T-helper 2 cell (primary cell): ENCODE measurements around the gene ROGDI.

Experiments used
- DNase-seq, 5 experiments: peaks; one replicate each; pipeline versions ENCODE4 v3.0.0 to v3.0.0-alpha.2; 2012 to 2022

Gene ROGDI

GRCh38 chr16:4765511-4766474 is 36.6 kb downstream of the ROGDI start:
- no peak for DNase-seq

- no peak for DNase-seq
Observed at GRCh38 chr16:4763791-4764190, 38.6 kb downstream of the ROGDI start.

GRCh38 chr16:4762205-4762604 is 40.2 kb downstream of the ROGDI start:
- DNase-seq, result no peak

- DNase-seq, result no peak
Observed at GRCh38 chr16:4760221-4760910, 42.1 kb downstream of the ROGDI start.

GRCh38 chr16:4755687-4756086 is 46.7 kb downstream of the ROGDI start:
- DNase-seq, result no peak

GRCh38 chr16:4754865-4755264 is 47.6 kb downstream of the ROGDI start:
- DNase-seq, result no peak

- no peak for DNase-seq
Observed at GRCh38 chr16:4753227-4753626, 49.2 kb downstream of the ROGDI start.

GRCh38 chr16:4752351-4753100 is 49.9 kb downstream of the ROGDI start:
- no peak for DNase-seq

- no peak for DNase-seq
Observed at GRCh38 chr16:4750896-4751295, 51.5 kb downstream of the ROGDI start.

- DNase-seq, result no peak
Observed at GRCh38 chr16:4749700-4750257, 52.7 kb downstream of the ROGDI start.

- no peak for DNase-seq
Observed at GRCh38 chr16:4748682-4749411, 53.6 kb downstream of the ROGDI start.

- DNase-seq, result no peak
Observed at GRCh38 chr16:4747906-4748681, 54.3 kb downstream of the ROGDI start.

GRCh38 chr16:4746991-4747574 is 55.4 kb downstream of the ROGDI start:
- no peak for DNase-seq
